HG03354 (cell line): ENCODE measurements around the gene OVCH2.

ENCODE experiments used
- ATAC-seq: cut with Tn5 transposase; IDR thresholded peaks from one replicate; pipeline ENCODE4 v1.9.1; 2021; ENCODE audit warnings: mild to moderate bottlenecking; ENCODE audit not compliant: unreplicated experiment, poor library complexity, severe bottlenecking

Gene OVCH2

DNA sequence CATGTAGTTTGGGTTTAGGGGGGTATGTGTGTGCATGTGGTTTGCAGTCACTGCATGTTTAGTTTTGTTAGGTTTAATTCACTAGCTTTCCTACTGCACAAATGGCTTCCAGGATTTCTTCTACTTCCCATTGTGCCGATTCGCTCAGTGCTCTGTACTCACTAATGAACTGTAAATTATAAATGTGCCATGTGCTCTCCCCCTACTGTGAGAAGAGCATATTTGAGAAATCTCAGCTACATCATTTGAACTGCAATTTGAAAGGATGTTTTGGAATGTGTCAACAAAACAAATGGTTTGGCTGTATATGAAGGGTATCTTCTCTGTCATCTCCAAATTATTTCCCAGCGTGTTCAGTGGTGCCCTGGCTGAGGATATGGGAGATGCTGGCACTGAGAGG is 61.1 kb downstream of the OVCH2 start:
- no peak for ATAC-seq

DNA sequence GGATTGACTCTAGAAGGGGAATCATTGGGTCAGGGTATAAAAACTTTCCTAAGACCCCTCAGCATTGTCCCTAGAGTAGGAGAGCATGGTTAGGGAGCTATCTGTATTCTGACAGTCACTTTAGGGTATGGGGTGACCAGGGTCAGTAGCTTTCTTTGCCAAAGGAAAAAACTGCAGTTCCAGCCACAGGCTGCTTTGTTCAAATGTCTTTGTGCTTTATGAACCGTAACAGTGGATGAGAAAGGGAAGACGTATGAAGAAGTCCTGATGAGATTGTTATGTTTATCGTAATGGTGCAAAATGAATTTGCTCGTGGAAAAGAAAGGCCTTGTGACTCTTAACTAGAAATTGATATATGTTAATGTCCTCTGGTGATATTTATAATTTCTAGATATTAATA is 63.0 kb downstream of the OVCH2 start:
- ATAC-seq = no peak

DNA sequence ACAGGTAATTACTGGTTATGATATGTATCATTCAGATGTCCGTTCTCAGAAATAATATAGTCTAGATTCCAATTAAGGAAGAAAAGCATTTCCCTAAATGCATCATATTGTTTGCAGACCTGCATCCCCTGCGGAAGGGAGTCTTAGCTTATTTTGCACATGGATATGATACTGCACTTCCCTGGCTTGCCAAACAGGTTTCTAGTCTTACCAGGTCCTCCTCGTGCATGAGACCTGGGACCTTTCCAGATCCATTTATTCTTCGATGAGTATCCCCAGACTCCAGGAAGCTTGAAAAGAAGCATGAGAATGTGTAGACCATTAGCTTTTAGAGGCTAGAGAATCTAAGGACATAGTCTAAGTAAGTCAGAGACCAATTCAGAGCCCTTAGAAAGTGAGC is 63.5 kb downstream of the OVCH2 start:
- no peak for ATAC-seq

DNA sequence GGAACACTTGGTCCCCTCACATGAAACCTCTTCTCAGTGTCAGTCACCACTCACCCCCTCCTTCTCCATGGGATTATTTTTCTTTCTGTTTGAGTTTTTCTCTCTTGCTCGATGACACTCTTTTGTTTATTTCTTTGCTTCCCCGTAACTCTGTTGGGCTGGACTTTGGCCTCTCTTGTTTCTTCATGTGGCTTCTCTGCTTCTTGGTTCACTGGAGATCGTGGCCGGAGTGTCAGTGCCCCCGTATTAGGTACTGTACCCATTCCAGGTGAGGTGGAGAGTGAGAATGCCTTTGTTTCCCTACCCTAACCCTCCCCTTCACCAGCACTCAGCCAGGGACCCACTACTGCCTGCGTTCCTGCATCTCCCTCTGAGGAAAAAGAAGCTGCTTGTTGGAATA is 65.5 kb downstream of the OVCH2 start:
- ATAC-seq = no peak

DNA sequence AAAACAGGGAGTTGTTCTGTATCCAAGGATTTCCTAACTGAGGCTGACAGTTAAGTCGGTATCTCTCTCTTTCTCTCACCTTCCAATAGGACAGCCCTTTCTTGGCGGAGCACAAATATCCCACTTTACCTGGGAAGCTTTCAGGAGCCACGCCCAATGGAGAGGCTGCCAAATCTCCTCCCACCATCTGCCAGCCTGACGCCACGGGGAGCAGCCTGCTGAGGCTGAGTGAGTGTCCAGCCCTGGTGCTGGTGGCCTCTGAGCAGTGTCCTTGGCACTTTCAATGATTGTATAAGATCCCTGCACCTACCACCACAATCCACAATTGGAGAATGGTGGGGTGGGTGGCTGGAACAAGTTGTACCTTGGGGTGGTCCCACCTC is 66.6 kb downstream of the OVCH2 start:
- ATAC-seq = no peak
